HG02973 (cell line): ENCODE data around the gene ISG15.

Experiments used
- ATAC-seq: cut with Tn5 transposase; IDR thresholded peaks from one replicate; pipeline ENCODE4 v1.9.1; 2021; ENCODE audit warnings: moderate library complexity; ENCODE audit not compliant: unreplicated experiment

ISG15 gene

GRCh38 chr1:1058921-1059493, 45.7 kb downstream of the ISG15 start:
- ATAC-seq, result peak; percentile 24

GRCh38 chr1:1059494-1060280, 46.4 kb downstream of the ISG15 start:
- ATAC-seq, result peak; percentile 56

GRCh38 chr1:1060281-1061000, 47.1 kb downstream of the ISG15 start:
- no peak for ATAC-seq

- ATAC-seq, result no peak
Measured at GRCh38 chr1:1061682-1062345, 48.5 kb downstream of the ISG15 start.

GRCh38 chr1:1062348-1063163, 49.3 kb downstream of the ISG15 start:
- no peak for ATAC-seq

GRCh38 chr1:1063261-1063944, 50.1 kb downstream of the ISG15 start:
- ATAC-seq, result no peak
